ENCODE measurements around the gene STOML2. TPM values are rescaled to one million over a fixed set of nuclear protein-coding genes. Genes with fewer than 3 reads are reported as not detected.

The STOML2 gene
- total and polyA plus RNA-seq, 2 donors (not counting 3 experiments of a cell fraction or from before 2014, with no cell fraction given) = 144 to 187 TPM

DNA sequence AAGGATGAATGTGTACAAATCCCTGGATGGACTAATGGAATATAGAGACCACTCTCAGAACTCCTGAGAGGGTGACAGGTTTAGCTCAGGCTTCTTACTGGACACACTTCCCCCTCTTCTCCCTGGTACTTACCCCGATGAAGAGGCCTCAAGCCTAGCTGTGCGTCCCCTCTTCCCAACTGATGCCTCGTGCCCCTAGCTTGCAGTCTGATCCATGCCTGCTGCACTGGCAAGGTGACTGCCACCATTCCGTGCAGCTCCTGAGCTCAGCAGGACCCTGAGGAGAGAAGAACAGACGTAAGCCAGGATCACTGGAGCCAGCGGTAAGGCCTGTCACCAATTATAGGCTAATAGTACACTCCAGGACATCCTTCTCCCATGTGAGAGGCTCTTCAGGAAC lies 5.5 kb upstream of the STOML2 start:
- POLR2A ChIA-PET = no interaction called here
- peaks cover 37% of the 10 kb centered on the region for H3K4me1 ChIP-seq (ENCODE audit: control insufficient read depth, extremely low read depth, insufficient read depth, low read length)
- DNase-seq (ENCODE audit: low read depth, low spot score) (no peak), FAIRE-seq (no peak)
- H3K4me3 ChIP-seq (replicated peaks in 1 of 3; ENCODE audit: insufficient read depth in 1 of 3, low read depth in 1 of 3, low read length in 3 of 3) = no peak overlapping the region
- no peak overlapping the region for H3K4me2 ChIP-seq (ENCODE audit: insufficient read depth, low read length)
- no peaks in the 10 kb centered on the region for H4K20me1 ChIP-seq (replicated peaks; ENCODE audit: control insufficient read depth, extremely low read depth, insufficient read depth, low read length)
- H3K27me3 ChIP-seq (ENCODE audit: control insufficient read depth in 2 of 2, insufficient read depth in 2 of 2, low read length in 2 of 2) = no peaks in the 10 kb centered on the region
- BruUV-seq (replicated peaks) = no TSS peak
- TF ChIP-seq FOS (IDR thresholded peaks at IDR 0.05; ENCODE audit: borderline replicate concordance, insufficient read depth, low read length) = no peak
- no peak for TF ChIP-seq MYC (IDR thresholded peaks at IDR 0.05; ENCODE audit: low read depth, low read length)
- TF ChIP-seq, protein P1, sequence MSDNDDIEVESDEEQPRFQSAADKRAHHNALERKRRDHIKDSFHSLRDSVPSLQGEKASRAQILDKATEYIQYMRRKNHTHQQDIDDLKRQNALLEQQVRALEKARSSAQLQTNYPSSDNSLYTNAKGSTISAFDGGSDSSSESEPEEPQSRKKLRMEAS (IDR thresholded peaks at IDR 0.05; ENCODE audit: insufficient read depth, insufficient read length) = no peak
- no peak for TF ChIP-seq GATA2 (IDR thresholded peaks at IDR 0.05; ENCODE audit: insufficient read depth, insufficient read length, low read depth, low read length)
- no peak for TF ChIP-seq POLR2A (IDR thresholded peaks at IDR 0.05; ENCODE audit: low read depth, low read length)
- TF ChIP-seq JUN (IDR thresholded peaks at IDR 0.05; ENCODE audit: borderline replicate concordance, insufficient read depth, insufficient read length, low read depth) = no peak
- CTCF ChIA-PET = no interaction called here
- no peak overlapping the region for H2AFZ ChIP-seq (ENCODE audit: low read depth, low read length)
- H3K9me1 ChIP-seq (replicated peaks; ENCODE audit: control insufficient read depth, extremely low read depth, insufficient read depth, low read length) = no peaks in the 10 kb centered on the region
- no peak overlapping the region for H3K9ac ChIP-seq (replicated peaks; ENCODE audit: extremely low read depth, insufficient read depth, low read length)
- H3K27ac ChIP-seq (ENCODE audit: insufficient read depth, low read depth, low read length) = no peak overlapping the region
- intact Hi-C loops (cut with micrococcal nuclease) = no loop called here
- peaks cover 6 to 35% of the 10 kb centered on the region in 2 experiments for H3K36me3 ChIP-seq (ENCODE audit: control insufficient read depth in 2 of 2, extremely low read depth in 1 of 2, insufficient read depth in 2 of 2, low read length in 2 of 2)
- dilution Hi-C loops (cut with MboI; ENCODE audit: extremely low pct_ligation_motif_present, low sequenced_read_pairs) = no loop called here
- peaks cover 30% of the 10 kb centered on the region for H3K79me2 ChIP-seq (ENCODE audit: control insufficient read depth, insufficient read depth, low read length)
- H3K9me3 ChIP-seq (replicated peaks; ENCODE audit: control insufficient read depth, insufficient read depth, low read length) = no peaks in the 10 kb centered on the region

DNA sequence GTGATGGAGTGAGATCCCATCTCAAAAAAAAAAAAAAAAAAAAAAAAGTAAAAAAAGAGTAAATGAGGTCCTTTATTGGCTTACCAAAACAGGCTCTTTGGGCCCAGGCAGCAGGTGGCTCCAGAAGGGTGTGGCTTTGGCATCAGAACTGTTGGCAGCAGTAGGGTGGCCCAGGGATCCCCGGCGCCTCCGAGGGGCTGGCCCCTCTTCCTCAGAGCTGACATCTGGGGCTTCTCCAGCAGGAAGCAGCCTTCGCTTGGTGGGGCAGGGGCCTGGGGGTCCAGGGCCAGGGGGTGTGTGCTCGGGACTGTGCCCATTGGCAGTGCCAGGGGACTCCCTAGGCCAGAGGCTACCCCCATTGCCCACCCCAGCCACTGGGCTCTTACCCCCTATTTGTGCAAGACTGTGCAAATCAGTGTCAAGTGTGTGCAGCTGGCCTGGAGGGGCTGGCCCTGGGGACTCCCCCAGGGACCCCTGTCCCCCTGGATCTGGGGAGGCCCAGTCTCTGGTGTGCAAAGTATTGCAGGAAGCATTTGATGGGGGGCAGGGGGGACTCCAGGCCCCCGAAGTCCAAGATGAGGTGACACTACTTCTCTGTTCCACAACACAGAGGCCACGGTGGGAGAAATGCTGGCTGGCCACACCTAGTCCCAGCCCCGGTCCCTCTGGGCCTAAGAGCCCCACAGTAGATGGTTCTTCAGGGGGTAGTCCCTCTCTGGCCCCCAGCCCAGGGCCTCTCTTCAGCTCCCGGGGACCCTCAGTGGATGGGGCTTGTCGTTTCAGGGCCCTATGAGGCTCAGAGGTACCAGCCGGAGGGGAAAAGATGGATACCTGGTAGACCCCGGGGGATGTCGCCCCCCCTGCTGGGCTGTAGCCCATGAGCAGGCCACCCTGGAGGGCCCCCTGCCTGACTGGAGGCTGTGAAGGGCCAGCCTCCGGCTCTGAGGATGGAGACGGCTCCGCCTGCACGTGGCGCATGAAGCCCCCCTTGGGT lies 4.7 kb upstream of the STOML2 start:
- no TSS peak for BruUV-seq (replicated peaks)
- no peaks in the 10 kb centered on the region for H3K9me3 ChIP-seq (replicated peaks; ENCODE audit: control insufficient read depth, insufficient read depth, low read length)
- ChIA-PET POLR2A (no interaction called here), CTCF (no interaction called here)
- FAIRE-seq (no peak), DNase-seq (ENCODE audit: low read depth, low spot score) (no peak)
- no peak overlapping the region for H3K4me2 ChIP-seq (ENCODE audit: insufficient read depth, low read length)
- dilution Hi-C loops (cut with MboI; ENCODE audit: extremely low pct_ligation_motif_present, low sequenced_read_pairs) = no loop called here
- peaks cover 32% of the 10 kb centered on the region for H3K4me1 ChIP-seq (ENCODE audit: control insufficient read depth, extremely low read depth, insufficient read depth, low read length)
- no peak overlapping the region for H2AFZ ChIP-seq (ENCODE audit: low read depth, low read length)
- H3K9ac ChIP-seq (replicated peaks; ENCODE audit: extremely low read depth, insufficient read depth, low read length) = no peak overlapping the region
- intact Hi-C loops (cut with micrococcal nuclease) = no loop called here
- no peak overlapping the region for H3K27ac ChIP-seq (ENCODE audit: insufficient read depth, low read depth, low read length)
- no peaks in the 10 kb centered on the region for H3K9me1 ChIP-seq (replicated peaks; ENCODE audit: control insufficient read depth, extremely low read depth, insufficient read depth, low read length)
- H3K27me3 ChIP-seq (ENCODE audit: control insufficient read depth in 2 of 2, insufficient read depth in 2 of 2, low read length in 2 of 2) = no peaks in the 10 kb centered on the region
- H3K36me3 ChIP-seq (ENCODE audit: control insufficient read depth in 2 of 2, extremely low read depth in 1 of 2, insufficient read depth in 2 of 2, low read length in 2 of 2) = peaks cover 6 to 35% of the 10 kb centered on the region in 2 experiments
- H3K79me2 ChIP-seq (ENCODE audit: control insufficient read depth, insufficient read depth, low read length) = peaks cover 27% of the 10 kb centered on the region
- no peak overlapping the region for H3K4me3 ChIP-seq (replicated peaks in 1 of 3; ENCODE audit: insufficient read depth in 1 of 3, low read depth in 1 of 3, low read length in 3 of 3)
- no peaks in the 10 kb centered on the region for H4K20me1 ChIP-seq (replicated peaks; ENCODE audit: control insufficient read depth, extremely low read depth, insufficient read depth, low read length)
- TF ChIP-seq, protein P2, sequence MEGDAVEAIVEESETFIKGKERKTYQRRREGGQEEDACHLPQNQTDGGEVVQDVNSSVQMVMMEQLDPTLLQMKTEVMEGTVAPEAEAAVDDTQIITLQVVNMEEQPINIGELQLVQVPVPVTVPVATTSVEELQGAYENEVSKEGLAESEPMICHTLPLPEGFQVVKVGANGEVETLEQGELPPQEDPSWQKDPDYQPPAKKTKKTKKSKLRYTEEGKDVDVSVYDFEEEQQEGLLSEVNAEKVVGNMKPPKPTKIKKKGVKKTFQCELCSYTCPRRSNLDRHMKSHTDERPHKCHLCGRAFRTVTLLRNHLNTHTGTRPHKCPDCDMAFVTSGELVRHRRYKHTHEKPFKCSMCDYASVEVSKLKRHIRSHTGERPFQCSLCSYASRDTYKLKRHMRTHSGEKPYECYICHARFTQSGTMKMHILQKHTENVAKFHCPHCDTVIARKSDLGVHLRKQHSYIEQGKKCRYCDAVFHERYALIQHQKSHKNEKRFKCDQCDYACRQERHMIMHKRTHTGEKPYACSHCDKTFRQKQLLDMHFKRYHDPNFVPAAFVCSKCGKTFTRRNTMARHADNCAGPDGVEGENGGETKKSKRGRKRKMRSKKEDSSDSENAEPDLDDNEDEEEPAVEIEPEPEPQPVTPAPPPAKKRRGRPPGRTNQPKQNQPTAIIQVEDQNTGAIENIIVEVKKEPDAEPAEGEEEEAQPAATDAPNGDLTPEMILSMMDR (IDR thresholded peaks at IDR 0.05; ENCODE audit: extremely low read depth in 1 of 2, insufficient read depth in 1 of 2, low read depth in 1 of 2, low read length in 2 of 2) = no peak
- no peak for TF ChIP-seq POLR2A (IDR thresholded peaks at IDR 0.05; ENCODE audit: low read depth, low read length)
- TF ChIP-seq EZH2 (IDR thresholded peaks at IDR 0.05; ENCODE audit: borderline replicate concordance, low read depth, low read length, severe bottlenecking) = no peak
- TF ChIP-seq POLR2AphosphoS5 (IDR thresholded peaks at IDR 0.05; ENCODE audit: insufficient read depth, low read depth, low read length) = no peak
- no peak for TF ChIP-seq FOS (IDR thresholded peaks at IDR 0.05; ENCODE audit: borderline replicate concordance, insufficient read depth, low read length)
- TF ChIP-seq, protein P1 (IDR thresholded peaks at IDR 0.05; ENCODE audit: insufficient read depth, insufficient read length) = no peak
- no peak for TF ChIP-seq GATA2 (IDR thresholded peaks at IDR 0.05; ENCODE audit: insufficient read depth, insufficient read length, low read depth, low read length)
- TF ChIP-seq MYC (IDR thresholded peaks at IDR 0.05; ENCODE audit: low read depth, low read length) = no peak
- TF ChIP-seq JUN (IDR thresholded peaks at IDR 0.05; ENCODE audit: borderline replicate concordance, insufficient read depth, insufficient read length, low read depth) = no peak

All from endothelial cell of umbilical vein (primary cell).